Measurements from ENCODE around the gene CFAP70.
A peak's percentile ranks its signal among the peaks of the same experiment; 100 is the strongest.

The CFAP70 gene

GRCh38 chr10:73244866-73245477 lies 113.7 kb downstream of the CFAP70 start:
- H3K4me3 ChIP-seq (ENCODE audit: low read depth in 1 of 2, low read length in 2 of 2) = no peak overlapping the region
- no peaks in the 10 kb centered on the region for H3K27me3 ChIP-seq (ENCODE audit: control insufficient read depth in 1 of 2, insufficient read depth in 2 of 2, low read length in 2 of 2)
- H3K9ac ChIP-seq (ENCODE audit: low read depth in 1 of 2, low read length in 2 of 2) = peak overlapping the region in 1 of 2 donors; percentile 10
- no peak overlapping the region for H3K27ac ChIP-seq (ENCODE audit: low read depth, low read length)
- peaks cover 6 to 32% of the 10 kb centered on the region in 2 donors for H3K36me3 ChIP-seq (ENCODE audit: control insufficient read depth in 1 of 2, insufficient read depth in 2 of 2, low read length in 2 of 2)
- H3K9me3 ChIP-seq (ENCODE audit: control insufficient read depth in 1 of 2, low read length in 2 of 2) = no peaks in the 10 kb centered on the region
- H3K4me1 ChIP-seq (ENCODE audit: control insufficient read depth in 1 of 2, insufficient read depth in 2 of 2, low read length in 2 of 2) = peaks cover 21 to 25% of the 10 kb centered on the region in 2 donors

- Histone ChIP-seq H3K27ac (ENCODE audit: low read depth, low read length) (no peak overlapping the region), H3K9ac (ENCODE audit: low read depth in 1 of 2, low read length in 2 of 2) (no peak overlapping the region), H3K27me3 (ENCODE audit: control insufficient read depth in 1 of 2, insufficient read depth in 2 of 2, low read length in 2 of 2) (no peaks in the 10 kb centered on the region), H3K4me1 (ENCODE audit: control insufficient read depth in 1 of 2, insufficient read depth in 2 of 2, low read length in 2 of 2) (peaks cover 3 to 5% of the 10 kb centered on the region in 2 donors), H3K9me3 (ENCODE audit: control insufficient read depth in 1 of 2, low read length in 2 of 2) (no peaks in the 10 kb centered on the region), H3K36me3 (ENCODE audit: control insufficient read depth in 1 of 2, insufficient read depth in 2 of 2, low read length in 2 of 2) (peaks cover 14 to 53% of the 10 kb centered on the region in 2 donors), H3K4me3 (ENCODE audit: low read depth in 1 of 2, low read length in 2 of 2) (no peak overlapping the region)
These were observed 118.8 kb downstream of the CFAP70 start for GRCh38 chr10:73239908-73240307.

DNA sequence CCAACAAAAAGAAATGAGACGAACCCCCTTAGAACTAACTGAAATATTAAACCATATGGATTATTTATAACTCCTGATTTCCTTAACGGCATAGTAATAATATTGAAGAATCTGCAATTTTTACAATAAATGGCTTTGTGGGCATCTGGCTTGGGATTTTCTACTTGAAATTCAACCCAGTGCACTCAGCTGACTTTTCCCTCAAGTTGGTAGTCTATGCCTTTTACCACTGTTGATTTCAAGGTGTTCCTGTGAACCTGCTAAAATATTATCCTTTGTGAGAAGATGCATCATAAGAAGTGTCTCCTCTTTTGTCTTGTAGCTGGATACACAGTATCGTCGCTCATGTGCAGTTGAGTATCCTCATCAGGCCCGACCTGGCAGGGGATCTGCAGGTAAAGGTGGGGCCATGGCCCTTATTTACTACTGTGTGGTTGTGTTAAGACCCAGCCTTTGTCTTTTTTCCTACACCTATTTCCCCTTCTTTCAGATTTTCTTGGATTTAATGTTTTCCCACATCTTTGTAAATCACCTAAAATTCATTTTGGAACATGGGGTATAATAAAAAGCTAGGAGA lies 119.6 kb downstream of the CFAP70 start:
- no peaks in the 10 kb centered on the region for H3K9me3 ChIP-seq (ENCODE audit: control insufficient read depth in 1 of 2, low read length in 2 of 2)
- H3K4me1 ChIP-seq (ENCODE audit: control insufficient read depth in 1 of 2, insufficient read depth in 2 of 2, low read length in 2 of 2) = no peaks in the 10 kb centered on the region
- no peak overlapping the region for H3K4me3 ChIP-seq (ENCODE audit: low read depth in 1 of 2, low read length in 2 of 2)
- H3K36me3 ChIP-seq (ENCODE audit: control insufficient read depth in 1 of 2, insufficient read depth in 2 of 2, low read length in 2 of 2) = peaks cover 14 to 60% of the 10 kb centered on the region in 2 donors
- no peak overlapping the region for H3K9ac ChIP-seq (ENCODE audit: low read depth in 1 of 2, low read length in 2 of 2)
- H3K27me3 ChIP-seq (ENCODE audit: control insufficient read depth in 1 of 2, insufficient read depth in 2 of 2, low read length in 2 of 2) = no peaks in the 10 kb centered on the region
- H3K27ac ChIP-seq (ENCODE audit: low read depth, low read length) = no peak overlapping the region

DNA sequence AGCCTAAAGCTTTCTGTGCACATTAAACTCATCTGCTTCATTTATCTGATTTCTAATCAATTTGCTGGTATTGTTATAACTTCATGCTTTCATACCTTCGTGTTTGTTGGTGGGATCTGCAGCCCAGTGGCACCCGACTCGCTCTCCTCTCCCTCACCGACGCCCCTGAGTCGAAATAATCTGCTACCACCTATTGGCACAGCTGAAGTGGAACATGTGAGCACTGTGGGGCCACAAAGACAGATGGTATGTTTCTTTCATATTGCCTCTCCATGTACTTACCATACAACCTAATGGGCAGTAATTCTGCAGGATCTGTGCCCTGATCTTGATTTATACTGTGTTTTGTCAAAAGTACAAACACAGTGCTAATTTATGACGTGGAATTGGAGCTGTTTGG lies 124.0 kb downstream of the CFAP70 start:
- H3K27ac ChIP-seq (ENCODE audit: low read depth, low read length) = no peak overlapping the region
- H3K4me3 ChIP-seq (ENCODE audit: low read depth in 1 of 2, low read length in 2 of 2) = no peak overlapping the region
- no peaks in the 10 kb centered on the region for H3K27me3 ChIP-seq (ENCODE audit: control insufficient read depth in 1 of 2, insufficient read depth in 2 of 2, low read length in 2 of 2)
- H3K36me3 ChIP-seq (ENCODE audit: control insufficient read depth in 1 of 2, insufficient read depth in 2 of 2, low read length in 2 of 2) = peaks cover 10 to 43% of the 10 kb centered on the region in 2 donors
- H3K4me1 ChIP-seq (ENCODE audit: control insufficient read depth in 1 of 2, insufficient read depth in 2 of 2, low read length in 2 of 2) = no peaks in the 10 kb centered on the region
- H3K9me3 ChIP-seq (ENCODE audit: control insufficient read depth in 1 of 2, low read length in 2 of 2) = no peaks in the 10 kb centered on the region
- no peak overlapping the region for H3K9ac ChIP-seq (ENCODE audit: low read depth in 1 of 2, low read length in 2 of 2)

GRCh38 chr10:73233883-73234282 lies 124.8 kb downstream of the CFAP70 start:
- H3K36me3 ChIP-seq (ENCODE audit: control insufficient read depth in 1 of 2, insufficient read depth in 2 of 2, low read length in 2 of 2) = peaks cover 8 to 41% of the 10 kb centered on the region in 2 donors
- no peaks in the 10 kb centered on the region for H3K9me3 ChIP-seq (ENCODE audit: control insufficient read depth in 1 of 2, low read length in 2 of 2)
- H3K27ac ChIP-seq (ENCODE audit: low read depth, low read length) = no peak overlapping the region
- H3K27me3 ChIP-seq (ENCODE audit: control insufficient read depth in 1 of 2, insufficient read depth in 2 of 2, low read length in 2 of 2) = no peaks in the 10 kb centered on the region
- H3K9ac ChIP-seq (ENCODE audit: low read depth in 1 of 2, low read length in 2 of 2) = no peak overlapping the region
- H3K4me3 ChIP-seq (ENCODE audit: low read depth in 1 of 2, low read length in 2 of 2) = no peak overlapping the region
- H3K4me1 ChIP-seq (ENCODE audit: control insufficient read depth in 1 of 2, insufficient read depth in 2 of 2, low read length in 2 of 2) = no peaks in the 10 kb centered on the region

DNA sequence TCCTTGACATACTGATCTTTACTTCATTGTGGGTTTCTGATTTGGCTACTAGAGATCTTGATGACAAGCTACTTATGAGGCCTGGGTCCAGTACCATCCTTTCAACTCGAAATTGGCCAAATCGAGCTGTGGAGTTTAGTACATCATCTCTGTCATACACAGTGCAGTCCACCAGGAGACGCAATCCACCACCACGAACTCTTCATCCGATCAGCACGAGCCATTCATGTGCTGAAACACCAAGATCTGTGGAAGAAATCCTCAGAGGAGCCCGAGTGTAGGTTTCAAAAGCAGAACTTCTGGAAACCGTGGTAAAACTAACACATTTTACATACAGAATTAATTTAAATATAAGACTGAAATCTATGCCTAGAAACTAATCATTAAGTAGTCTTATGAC lies 125.8 kb downstream of the CFAP70 start:
- H3K4me3 ChIP-seq (ENCODE audit: low read depth in 1 of 2, low read length in 2 of 2) = no peak overlapping the region
- H3K4me1 ChIP-seq (ENCODE audit: control insufficient read depth in 1 of 2, insufficient read depth in 2 of 2, low read length in 2 of 2) = no peaks in the 10 kb centered on the region
- H3K36me3 ChIP-seq (ENCODE audit: control insufficient read depth in 1 of 2, insufficient read depth in 2 of 2, low read length in 2 of 2) = peaks cover 6 to 44% of the 10 kb centered on the region in 2 donors
- no peak overlapping the region for H3K9ac ChIP-seq (ENCODE audit: low read depth in 1 of 2, low read length in 2 of 2)
- no peaks in the 10 kb centered on the region for H3K27me3 ChIP-seq (ENCODE audit: control insufficient read depth in 1 of 2, insufficient read depth in 2 of 2, low read length in 2 of 2)
- no peak overlapping the region for H3K27ac ChIP-seq (ENCODE audit: low read depth, low read length)
- H3K9me3 ChIP-seq (ENCODE audit: control insufficient read depth in 1 of 2, low read length in 2 of 2) = no peaks in the 10 kb centered on the region

DNA sequence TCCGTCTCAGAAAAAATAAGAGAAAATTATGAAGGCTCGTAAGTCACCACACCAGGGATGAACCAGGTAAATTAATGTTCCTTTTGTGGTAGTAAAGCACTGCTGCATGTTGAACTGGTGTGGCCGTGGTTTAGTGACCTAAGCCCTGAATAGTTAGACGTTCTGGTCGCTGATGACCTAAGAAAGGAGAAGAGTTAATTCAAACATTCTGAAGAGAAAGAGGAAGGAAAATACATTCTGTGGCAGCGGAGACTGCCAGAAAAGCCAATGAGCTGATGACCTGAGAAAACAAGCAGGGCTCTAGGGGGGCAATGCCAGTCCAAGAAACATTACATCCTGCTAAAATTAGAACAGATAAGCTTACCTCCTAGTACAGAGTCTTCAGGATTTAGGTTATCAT lies 129.1 kb downstream of the CFAP70 start:
- H3K36me3 ChIP-seq (ENCODE audit: control insufficient read depth in 1 of 2, insufficient read depth in 2 of 2, low read length in 2 of 2) = peaks cover 3 to 30% of the 10 kb centered on the region in 2 donors
- H3K9ac ChIP-seq (ENCODE audit: low read depth in 1 of 2, low read length in 2 of 2) = no peak overlapping the region
- no peaks in the 10 kb centered on the region for H3K9me3 ChIP-seq (ENCODE audit: control insufficient read depth in 1 of 2, low read length in 2 of 2)
- no peaks in the 10 kb centered on the region for H3K4me1 ChIP-seq (ENCODE audit: control insufficient read depth in 1 of 2, insufficient read depth in 2 of 2, low read length in 2 of 2)
- H3K4me3 ChIP-seq (ENCODE audit: low read depth in 1 of 2, low read length in 2 of 2) = no peak overlapping the region
- no peak overlapping the region for H3K27ac ChIP-seq (ENCODE audit: low read depth, low read length)
- H3K27me3 ChIP-seq (ENCODE audit: control insufficient read depth in 1 of 2, insufficient read depth in 2 of 2, low read length in 2 of 2) = no peaks in the 10 kb centered on the region

DNA sequence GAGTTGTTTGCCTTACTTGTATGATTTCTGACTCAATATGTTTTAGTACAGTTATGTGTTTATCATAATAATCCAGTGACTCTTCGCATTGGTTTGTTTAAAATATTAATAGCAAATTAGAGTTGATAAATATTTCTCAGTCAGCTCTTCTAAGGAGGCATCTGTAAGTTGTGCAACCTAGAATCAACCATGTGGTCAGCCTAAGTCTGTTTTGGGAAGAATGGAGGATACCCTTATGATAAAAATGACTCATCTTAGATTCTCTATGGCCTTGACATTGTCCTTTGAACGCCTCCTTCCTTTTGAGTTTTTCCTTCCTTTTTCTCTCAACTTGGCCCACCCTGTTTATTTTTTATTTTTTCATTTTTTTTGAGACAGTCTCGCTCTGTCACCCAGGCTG lies 130.4 kb downstream of the CFAP70 start:
- no peaks in the 10 kb centered on the region for H3K4me1 ChIP-seq (ENCODE audit: control insufficient read depth in 1 of 2, insufficient read depth in 2 of 2, low read length in 2 of 2)
- no peak overlapping the region for H3K4me3 ChIP-seq (ENCODE audit: low read depth in 1 of 2, low read length in 2 of 2)
- H3K9me3 ChIP-seq (ENCODE audit: control insufficient read depth in 1 of 2, low read length in 2 of 2) = no peaks in the 10 kb centered on the region
- H3K27me3 ChIP-seq (ENCODE audit: control insufficient read depth in 1 of 2, insufficient read depth in 2 of 2, low read length in 2 of 2) = no peaks in the 10 kb centered on the region
- peaks cover 0 to 25% of the 10 kb centered on the region in 2 donors for H3K36me3 ChIP-seq (ENCODE audit: control insufficient read depth in 1 of 2, insufficient read depth in 2 of 2, low read length in 2 of 2)
- H3K27ac ChIP-seq (ENCODE audit: low read depth, low read length) = no peak overlapping the region
- no peak overlapping the region for H3K9ac ChIP-seq (ENCODE audit: low read depth in 1 of 2, low read length in 2 of 2)

DNA sequence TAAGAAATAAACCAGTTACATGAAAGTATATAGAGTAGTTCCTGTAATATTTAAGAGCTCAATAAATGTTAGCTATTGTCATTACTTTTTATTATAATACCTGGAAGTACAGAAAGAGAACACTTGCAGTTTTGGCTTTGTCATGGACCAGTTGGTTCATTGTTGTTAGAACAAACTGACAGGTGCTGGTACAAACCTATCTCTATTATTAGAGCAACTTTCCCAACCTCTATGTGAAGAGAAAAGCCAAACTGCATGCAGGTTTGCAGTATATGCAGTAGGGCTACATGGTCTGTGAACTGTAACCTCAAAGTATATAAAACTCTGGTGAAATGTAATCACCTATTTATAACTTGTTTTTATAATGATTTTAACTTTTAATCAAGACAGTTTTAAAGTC lies 132.0 kb downstream of the CFAP70 start:
- H3K27me3 ChIP-seq (ENCODE audit: control insufficient read depth in 1 of 2, insufficient read depth in 2 of 2, low read length in 2 of 2) = no peaks in the 10 kb centered on the region
- no peak overlapping the region for H3K27ac ChIP-seq (ENCODE audit: low read depth, low read length)
- no peaks in the 10 kb centered on the region for H3K9me3 ChIP-seq (ENCODE audit: control insufficient read depth in 1 of 2, low read length in 2 of 2)
- no peak overlapping the region for H3K9ac ChIP-seq (ENCODE audit: low read depth in 1 of 2, low read length in 2 of 2)
- H3K36me3 ChIP-seq (ENCODE audit: control insufficient read depth in 1 of 2, insufficient read depth in 2 of 2, low read length in 2 of 2) = peaks cover 0 to 16% of the 10 kb centered on the region in 2 donors
- H3K4me1 ChIP-seq (ENCODE audit: control insufficient read depth in 1 of 2, insufficient read depth in 2 of 2, low read length in 2 of 2) = no peaks in the 10 kb centered on the region
- H3K4me3 ChIP-seq (ENCODE audit: low read depth in 1 of 2, low read length in 2 of 2) = no peak overlapping the region

DNA sequence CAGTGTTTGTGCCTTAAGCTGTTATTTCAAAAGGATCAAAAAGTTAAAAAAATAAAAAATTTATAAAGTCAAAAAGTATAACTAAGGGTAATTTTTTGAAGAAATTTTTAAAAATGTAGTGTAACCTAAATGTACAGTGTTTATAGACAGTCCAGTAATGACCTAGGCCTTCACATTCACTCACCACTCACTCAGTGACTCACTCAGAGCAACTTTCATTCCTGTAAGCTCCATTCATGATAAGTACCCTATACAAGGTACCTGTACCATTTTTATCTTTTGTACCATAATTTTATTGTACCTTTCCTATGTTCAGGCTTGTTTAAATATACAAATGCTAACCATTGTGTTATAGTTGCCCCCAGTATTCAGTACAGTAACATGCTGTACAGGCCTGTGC lies 133.1 kb downstream of the CFAP70 start:
- Histone ChIP-seq H3K36me3 (ENCODE audit: control insufficient read depth in 1 of 2, insufficient read depth in 2 of 2, low read length in 2 of 2) (peaks cover 0 to 13% of the 10 kb centered on the region in 2 donors), H3K4me3 (ENCODE audit: low read depth in 1 of 2, low read length in 2 of 2) (no peak overlapping the region), H3K27me3 (ENCODE audit: control insufficient read depth in 1 of 2, insufficient read depth in 2 of 2, low read length in 2 of 2) (no peaks in the 10 kb centered on the region), H3K9me3 (ENCODE audit: control insufficient read depth in 1 of 2, low read length in 2 of 2) (no peaks in the 10 kb centered on the region), H3K4me1 (ENCODE audit: control insufficient read depth in 1 of 2, insufficient read depth in 2 of 2, low read length in 2 of 2) (no peaks in the 10 kb centered on the region), H3K9ac (ENCODE audit: low read depth in 1 of 2, low read length in 2 of 2) (no peak overlapping the region), H3K27ac (ENCODE audit: low read depth, low read length) (no peak overlapping the region)
